ENCODE measurements around the gene APBB2.

APBB2 gene

GRCh38 chr4:40995850-40996249 is 218.5 kb downstream of the APBB2 start:
- TF ChIP-seq GATA2 (IDR thresholded peaks at IDR 0.05; ENCODE audit: low read depth, low read length) (no peak), GATA3 (IDR thresholded peaks at IDR 0.05; ENCODE audit: low read depth, low read length) (no peak)

GRCh38 chr4:40992472-40993295 is 221.7 kb downstream of the APBB2 start:
- TF ChIP-seq GATA3 (IDR thresholded peaks at IDR 0.05; ENCODE audit: low read depth, low read length), result no peak
- TF ChIP-seq GATA2 (IDR thresholded peaks at IDR 0.05; ENCODE audit: low read depth, low read length), result no peak

GRCh38 chr4:40991908-40992307 is 222.4 kb downstream of the APBB2 start:
- no peak for TF ChIP-seq GATA3 (IDR thresholded peaks at IDR 0.05; ENCODE audit: low read depth, low read length)
- no peak for TF ChIP-seq GATA2 (IDR thresholded peaks at IDR 0.05; ENCODE audit: low read depth, low read length)

GRCh38 chr4:40990899-40991265 is 223.5 kb downstream of the APBB2 start:
- TF ChIP-seq GATA3 (IDR thresholded peaks at IDR 0.05; ENCODE audit: low read depth, low read length) (no peak), GATA2 (IDR thresholded peaks at IDR 0.05; ENCODE audit: low read depth, low read length) (no peak)

GRCh38 chr4:40990236-40990898 is 224.0 kb downstream of the APBB2 start:
- TF ChIP-seq GATA2 (IDR thresholded peaks at IDR 0.05; ENCODE audit: low read depth, low read length) (no peak), GATA3 (IDR thresholded peaks at IDR 0.05; ENCODE audit: low read depth, low read length) (no peak)

GRCh38 chr4:40987151-40987550 is 227.2 kb downstream of the APBB2 start:
- TF ChIP-seq GATA3 (IDR thresholded peaks at IDR 0.05; ENCODE audit: low read depth, low read length), result no peak
- TF ChIP-seq GATA2 (IDR thresholded peaks at IDR 0.05; ENCODE audit: low read depth, low read length), result no peak

- TF ChIP-seq GATA3 (IDR thresholded peaks at IDR 0.05; ENCODE audit: low read depth, low read length), result no peak
- no peak for TF ChIP-seq GATA2 (IDR thresholded peaks at IDR 0.05; ENCODE audit: low read depth, low read length)
These were observed 228.0 kb downstream of the APBB2 start for GRCh38 chr4:40986375-40986774.

- TF ChIP-seq GATA2 (IDR thresholded peaks at IDR 0.05; ENCODE audit: low read depth, low read length) (no peak), GATA3 (IDR thresholded peaks at IDR 0.05; ENCODE audit: low read depth, low read length) (no peak)
These were observed 230.3 kb downstream of the APBB2 start for GRCh38 chr4:40984051-40984450.

GRCh38 chr4:40980318-40980883 is 233.9 kb downstream of the APBB2 start:
- no peak for TF ChIP-seq GATA3 (IDR thresholded peaks at IDR 0.05; ENCODE audit: low read depth, low read length)
- no peak for TF ChIP-seq GATA2 (IDR thresholded peaks at IDR 0.05; ENCODE audit: low read depth, low read length)

GRCh38 chr4:40978548-40978947 is 235.8 kb downstream of the APBB2 start:
- TF ChIP-seq GATA3 (IDR thresholded peaks at IDR 0.05; ENCODE audit: low read depth, low read length), result no peak
- TF ChIP-seq GATA2 (IDR thresholded peaks at IDR 0.05; ENCODE audit: low read depth, low read length), result no peak

GRCh38 chr4:40976343-40976742 is 238.0 kb downstream of the APBB2 start:
- TF ChIP-seq GATA2 (IDR thresholded peaks at IDR 0.05; ENCODE audit: low read depth, low read length), result no peak
- TF ChIP-seq GATA3 (IDR thresholded peaks at IDR 0.05; ENCODE audit: low read depth, low read length), result no peak

- no peak for TF ChIP-seq GATA3 (IDR thresholded peaks at IDR 0.05; ENCODE audit: low read depth, low read length)
- no peak for TF ChIP-seq GATA2 (IDR thresholded peaks at IDR 0.05; ENCODE audit: low read depth, low read length)
These were observed 241.6 kb downstream of the APBB2 start for GRCh38 chr4:40972722-40973121.

GRCh38 chr4:40971338-40971737 is 243.0 kb downstream of the APBB2 start:
- TF ChIP-seq GATA2 (IDR thresholded peaks at IDR 0.05; ENCODE audit: low read depth, low read length) (no peak), GATA3 (IDR thresholded peaks at IDR 0.05; ENCODE audit: low read depth, low read length) (no peak)

GRCh38 chr4:40969501-40969900 is 244.8 kb downstream of the APBB2 start:
- no peak for TF ChIP-seq GATA3 (IDR thresholded peaks at IDR 0.05; ENCODE audit: low read depth, low read length)

GRCh38 chr4:40967550-40967949 is 246.8 kb downstream of the APBB2 start:
- no peak for TF ChIP-seq GATA3 (IDR thresholded peaks at IDR 0.05; ENCODE audit: low read depth, low read length)
- TF ChIP-seq GATA2 (IDR thresholded peaks at IDR 0.05; ENCODE audit: low read depth, low read length), result no peak
